ENCODE results near the gene ZBTB7A.

- TF ChIP-seq CTCF (IDR thresholded peaks at IDR 0.05; ENCODE audit: insufficient read depth, low read length) = no peak
- no peak for TF ChIP-seq POLR2AphosphoS5 (IDR thresholded peaks at IDR 0.05; ENCODE audit: low read depth)
- no peak for TF ChIP-seq REST (IDR thresholded peaks at IDR 0.05; ENCODE audit: insufficient replicate concordance, low read depth)
These were observed 21.7 kb downstream of the ZBTB7A start for GRCh38 chr19:4044990-4045465.

Measured in HL-60 (cell line).